GM19238 (cell line): ENCODE data around the gene STEAP1B.

ENCODE experiments used
- DNase-seq: peaks from one replicate; pipeline ENCODE4 v3.0.0; 2011; ENCODE audit warnings: low spot score; ENCODE audit not compliant: insufficient read length

The STEAP1B gene

DNA sequence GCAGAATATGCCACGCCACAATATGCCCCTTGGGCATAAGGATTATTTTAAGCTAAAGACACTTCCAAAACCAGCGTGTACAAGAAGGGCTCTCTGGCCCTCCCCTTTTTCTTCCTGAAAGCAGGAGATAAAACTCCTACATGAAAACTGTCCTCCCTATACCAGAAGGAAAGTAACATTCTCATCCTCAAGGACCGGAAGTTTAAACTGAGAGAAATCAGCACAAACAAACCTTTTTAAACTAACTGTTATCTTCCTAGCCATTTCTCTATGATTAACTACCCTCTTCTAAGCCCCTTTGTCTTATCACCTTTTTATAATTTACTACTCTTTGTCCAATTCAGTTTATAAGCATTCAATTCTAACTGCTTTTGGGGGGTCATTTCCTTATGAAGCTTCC is 126.6 kb downstream of the STEAP1B start:
- no peak for DNase-seq

DNA sequence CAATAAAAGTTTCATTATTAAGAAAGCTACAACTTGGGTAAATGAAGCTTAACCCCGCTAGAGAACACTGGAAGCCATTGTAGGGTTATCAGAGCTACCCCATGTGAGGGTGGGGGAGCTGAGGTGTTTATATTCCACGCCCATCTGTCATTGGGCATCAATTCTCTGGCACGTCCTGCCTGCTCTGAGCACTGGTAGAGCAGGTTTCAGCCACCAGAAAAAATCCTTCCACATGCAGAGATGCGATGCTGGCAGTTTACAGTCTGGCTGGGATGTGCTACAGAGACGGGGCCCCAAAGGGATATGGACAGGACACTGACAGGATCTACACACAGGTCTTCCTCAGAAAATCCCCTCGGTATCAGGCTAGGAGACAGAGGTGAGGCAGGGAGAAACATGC is 127.1 kb downstream of the STEAP1B start:
- no peak for DNase-seq

DNA sequence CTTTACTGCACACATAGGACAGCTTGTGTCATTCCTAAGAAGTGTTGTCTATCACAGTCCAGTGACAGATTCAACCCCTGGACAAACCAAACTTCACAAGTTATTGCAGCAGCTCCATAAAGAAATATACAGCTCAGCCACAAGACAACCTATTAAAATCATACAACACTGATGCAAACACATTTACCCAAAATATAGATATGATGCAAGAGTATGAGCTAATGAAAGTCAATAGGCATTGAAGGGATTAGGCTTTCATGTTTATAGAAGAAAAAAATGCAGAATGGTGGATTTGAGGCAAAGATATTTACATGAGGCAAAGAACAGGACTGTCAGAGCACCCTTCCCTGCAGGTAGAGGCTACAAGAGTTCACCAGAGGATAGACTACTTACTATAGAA is 128.1 kb downstream of the STEAP1B start:
- DNase-seq = no peak
